Measurements from ENCODE around the gene RHBDD1.

DNA sequence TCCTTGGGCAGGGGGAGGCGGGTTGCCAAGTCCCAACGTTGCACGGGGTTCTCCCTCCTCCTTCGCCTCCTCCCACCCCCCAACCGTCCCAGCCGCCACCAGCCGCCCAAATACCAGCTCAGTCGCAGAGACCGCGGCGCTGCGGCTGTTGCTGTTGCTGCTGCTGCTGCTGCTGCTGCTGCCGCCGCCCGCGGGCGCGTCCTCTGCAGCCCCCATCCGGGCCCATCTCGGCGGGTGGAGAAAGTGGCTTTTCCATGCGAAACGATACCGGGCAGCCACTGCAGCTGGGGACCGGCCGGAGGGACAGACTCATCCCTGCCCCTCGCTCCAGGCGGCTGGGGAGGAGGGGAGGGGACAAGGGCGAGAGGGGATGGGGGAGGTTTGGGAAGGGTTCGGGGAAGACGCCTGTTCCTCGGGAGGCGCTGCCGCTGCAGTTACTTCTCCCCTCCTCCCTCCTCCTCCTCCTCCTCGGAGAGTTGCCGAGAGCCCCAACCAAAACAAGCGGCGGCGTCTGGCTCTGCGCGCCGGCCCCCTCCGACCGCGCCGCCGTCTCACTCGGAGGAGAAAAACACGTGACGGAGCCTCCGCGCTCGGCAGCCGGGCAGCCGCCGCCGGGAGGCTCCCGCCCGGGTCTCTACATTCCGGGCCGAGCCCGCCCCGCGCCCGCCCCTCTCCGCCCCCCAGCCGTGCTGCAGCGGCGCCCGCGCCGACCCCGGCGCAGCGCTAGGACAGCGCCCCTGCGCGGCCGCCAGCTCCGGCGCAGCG is 36.5 kb upstream of the RHBDD1 start, which contains the start of gene IRS1:
- TF ChIP-seq, protein P1, sequence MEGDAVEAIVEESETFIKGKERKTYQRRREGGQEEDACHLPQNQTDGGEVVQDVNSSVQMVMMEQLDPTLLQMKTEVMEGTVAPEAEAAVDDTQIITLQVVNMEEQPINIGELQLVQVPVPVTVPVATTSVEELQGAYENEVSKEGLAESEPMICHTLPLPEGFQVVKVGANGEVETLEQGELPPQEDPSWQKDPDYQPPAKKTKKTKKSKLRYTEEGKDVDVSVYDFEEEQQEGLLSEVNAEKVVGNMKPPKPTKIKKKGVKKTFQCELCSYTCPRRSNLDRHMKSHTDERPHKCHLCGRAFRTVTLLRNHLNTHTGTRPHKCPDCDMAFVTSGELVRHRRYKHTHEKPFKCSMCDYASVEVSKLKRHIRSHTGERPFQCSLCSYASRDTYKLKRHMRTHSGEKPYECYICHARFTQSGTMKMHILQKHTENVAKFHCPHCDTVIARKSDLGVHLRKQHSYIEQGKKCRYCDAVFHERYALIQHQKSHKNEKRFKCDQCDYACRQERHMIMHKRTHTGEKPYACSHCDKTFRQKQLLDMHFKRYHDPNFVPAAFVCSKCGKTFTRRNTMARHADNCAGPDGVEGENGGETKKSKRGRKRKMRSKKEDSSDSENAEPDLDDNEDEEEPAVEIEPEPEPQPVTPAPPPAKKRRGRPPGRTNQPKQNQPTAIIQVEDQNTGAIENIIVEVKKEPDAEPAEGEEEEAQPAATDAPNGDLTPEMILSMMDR (IDR thresholded peaks at IDR 0.05), result no peak
- no peak for TF ChIP-seq POLR2A (IDR thresholded peaks at IDR 0.05)

All from lower leg skin (tissue), 3 donors.